Common myeloid progenitor, CD34-positive (primary cell): ENCODE results near the gene CAPS.

Source experiments
- CTCF ChIA-PET: fragments of 350-600 bp; sonication (Branson Sonifier 250); formaldehyde crosslinking; loops from one replicate; lab custom pipeline; 2021; ENCODE audit warnings: antibody characterized with exemption; lab: Charles Lee
- POLR2A ChIA-PET: fragments of 350-600 bp; sonication (Branson Sonifier 250); formaldehyde crosslinking; loops from one replicate; lab custom pipeline; 2021; ENCODE audit warnings: antibody characterized with exemption; lab: Charles Lee
- DNase-seq, 3 donors: peaks; one replicate each; pipeline versions ENCODE4 v3.0.0 to v3.0.0-alpha.2; 2013
- H3K27ac ChIP-seq, 2 experiments: 1 replicate in 1 of 2; 2 replicates in 1 of 2; pipeline ENCODE4 v1.7.0; 2013; ENCODE audit warnings: inconsistent platforms in 2 of 2, low read length in 2 of 2, mild to moderate bottlenecking in 2 of 2, low read depth in 1 of 2, moderate library complexity in 1 of 2; ENCODE audit not compliant: severe bottlenecking in 2 of 2, insufficient read depth in 1 of 2, poor library complexity in 1 of 2
- H3K27me3 ChIP-seq, 5 experiments: replicated peaks in 2 of 5; 1 replicate in 3 of 5; 2 replicates in 2 of 5; pipeline versions ENCODE4 v1.6.1 to v1.7.0; 2013; ENCODE audit warnings: low read length in 4 of 5, mild to moderate bottlenecking in 2 of 5, moderate library complexity in 2 of 5, inconsistent platforms in 1 of 5; ENCODE audit not compliant: insufficient read depth in 5 of 5, control insufficient read depth in 4 of 5
- H3K36me3 ChIP-seq, 4 experiments: 1 replicate in 2 of 4; 2 replicates in 2 of 4; pipeline versions ENCODE4 v1.6.1 to v1.7.0; 2013; ENCODE audit warnings: low read length in 3 of 4, control low read depth in 1 of 4, mild to moderate bottlenecking in 1 of 4; ENCODE audit not compliant: control insufficient read depth in 4 of 4, insufficient read depth in 4 of 4
- H3K4me1 ChIP-seq, 4 experiments: 1 replicate in 3 of 4; 2 replicates in 1 of 4; pipeline versions ENCODE4 v1.6.1 to v1.7.1; 2013; ENCODE audit warnings: low read length in 3 of 4, mild to moderate bottlenecking in 3 of 4, control low read depth in 1 of 4, inconsistent platforms in 1 of 4, moderate library complexity in 1 of 4; ENCODE audit not compliant: control insufficient read depth in 4 of 4, insufficient read depth in 4 of 4; ENCODE audit errors: control extremely low read depth in 1 of 4
- H3K4me3 ChIP-seq, 7 experiments: 1 replicate in 4 of 7; 2 replicates in 3 of 7; pipeline versions ENCODE4 v1.5.1 to v1.7.0; 2013; ENCODE audit warnings: mild to moderate bottlenecking in 7 of 7, low read length in 6 of 7, moderate library complexity in 6 of 7, inconsistent platforms in 2 of 7, low read depth in 2 of 7, control low read depth in 1 of 7; ENCODE audit not compliant: insufficient read depth in 4 of 7, control insufficient read depth in 1 of 7; ENCODE audit errors: extremely low read depth in 1 of 7
- H3K9me3 ChIP-seq, 5 experiments: 1 replicate in 4 of 5; 2 replicates in 1 of 5; pipeline versions ENCODE4 v1.6.1 to v1.7.1; 2013; ENCODE audit warnings: low read length in 4 of 5, mild to moderate bottlenecking in 2 of 5, inconsistent platforms in 1 of 5, low read depth in 1 of 5, moderate library complexity in 1 of 5; ENCODE audit not compliant: control insufficient read depth in 4 of 5, insufficient read depth in 2 of 5; ENCODE audit errors: control extremely low read depth in 1 of 5
- WGBS: methylation state at CpG from one replicate; pipeline ENCODE4 v1.1.5; 2013; ENCODE audit not compliant: insufficient coverage; 5-methylcytosine and 5-hydroxymethylcytosine counted together

CAPS gene

GRCh38 chr19:5927441-5927821, 13.4 kb downstream of the CAPS start:
- POLR2A ChIA-PET = no interaction called here
- WGBS = 97% methylated on average over 8 of the region's 8 CpGs
- no peak overlapping the region for H3K27ac ChIP-seq
- peaks cover 16 to 98% (median 73%) of the 10 kb centered on the region in 4 experiments for H3K36me3 ChIP-seq
- CTCF ChIA-PET = no interaction called here
- no peak overlapping the region for H3K4me3 ChIP-seq
- DNase-seq = no peak
- no peaks in the 10 kb centered on the region for H3K27me3 ChIP-seq
- H3K4me1 ChIP-seq = no peaks in the 10 kb centered on the region
- H3K9me3 ChIP-seq = no peaks in the 10 kb centered on the region

DNA sequence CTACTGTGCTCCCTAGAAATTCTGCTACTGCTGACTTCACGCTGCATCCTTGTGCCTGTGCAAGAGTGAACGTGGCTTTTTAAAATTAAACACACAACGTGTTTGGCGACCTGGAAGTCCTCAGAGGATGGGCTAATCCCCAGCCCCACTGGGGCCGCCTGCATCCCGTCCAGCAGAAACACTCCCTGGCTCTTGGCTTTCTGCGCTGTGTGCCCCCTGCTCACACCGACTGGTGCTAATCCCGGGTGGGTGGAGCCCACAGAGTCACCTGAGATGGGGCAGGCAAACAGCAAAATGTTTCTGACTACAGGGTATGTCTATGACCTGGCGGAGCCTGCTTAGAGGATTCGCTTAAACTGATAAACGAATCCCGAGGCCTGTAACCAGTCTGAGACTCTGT, 15.1 kb downstream of the CAPS start:
- H3K27ac ChIP-seq = no peak overlapping the region
- no peaks in the 10 kb centered on the region for H3K27me3 ChIP-seq
- CTCF ChIA-PET = interaction anchor here (1.1 kb wide), 1 partner anchor 8 kb away, joined by 3 read pairs; no protein-coding TSS in a partner anchor
- POLR2A ChIA-PET = no interaction called here
- DNase-seq = no peak
- H3K4me1 ChIP-seq = no peaks in the 10 kb centered on the region
- no peaks in the 10 kb centered on the region for H3K9me3 ChIP-seq
- peaks cover 16 to 96% (median 70%) of the 10 kb centered on the region in 4 experiments for H3K36me3 ChIP-seq
- H3K4me3 ChIP-seq = no peak overlapping the region
- over 99% methylated on average over 11 of the region's 13 CpGs for WGBS

DNA sequence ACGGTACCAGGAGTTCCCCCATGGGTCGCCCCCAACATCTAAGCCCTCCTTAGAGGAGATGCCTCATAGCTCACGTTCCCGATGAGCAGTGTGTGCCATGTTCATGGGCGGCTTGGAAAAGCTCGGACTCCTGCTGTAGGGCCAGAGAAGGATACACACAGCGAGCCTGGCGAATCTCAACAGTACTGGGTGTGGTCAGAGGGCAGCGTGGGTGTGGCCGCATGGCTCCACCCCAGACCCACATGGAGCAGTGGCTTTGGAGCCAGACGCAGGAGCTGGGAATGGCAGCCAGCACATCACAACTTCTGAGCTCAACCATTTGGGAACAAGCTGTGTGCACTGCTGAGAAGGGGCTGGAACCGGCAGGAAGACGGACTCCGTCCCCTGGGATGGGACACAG, 15.6 kb downstream of the CAPS start:
- DNase-seq = no peak
- Histone ChIP-seq H3K27ac (no peak overlapping the region), H3K4me1 (no peaks in the 10 kb centered on the region), H3K4me3 (no peak overlapping the region), H3K27me3 (no peaks in the 10 kb centered on the region), H3K36me3 (peaks cover 15 to 92% (median 66%) of the 10 kb centered on the region in 4 experiments), H3K9me3 (no peaks in the 10 kb centered on the region)
- ChIA-PET POLR2A (no interaction called here), CTCF (interaction anchor here (1.1 kb wide), 1 partner anchor 8 kb away, joined by 3 read pairs; no protein-coding TSS in a partner anchor)
- WGBS = 99% methylated on average over 14 of the region's 14 CpGs

DNA sequence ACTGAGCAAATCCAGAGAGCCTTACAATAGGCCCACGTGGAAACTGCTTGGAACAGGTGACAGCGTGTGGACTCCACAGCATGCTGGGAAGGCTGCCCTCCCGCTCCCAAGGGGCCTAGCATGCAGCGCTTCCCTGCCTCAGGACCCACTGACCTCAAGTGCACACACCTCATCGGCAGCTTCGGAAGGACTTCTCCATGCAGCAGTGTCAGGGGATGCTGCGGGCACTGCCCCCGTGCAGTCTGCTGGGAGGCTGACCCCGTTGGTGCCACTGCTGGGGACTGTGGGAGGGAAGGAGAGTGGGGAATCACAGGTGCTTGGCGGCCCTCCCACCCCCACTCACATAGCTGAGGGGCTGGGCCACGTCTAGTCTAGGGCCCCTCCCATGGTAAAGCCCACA, 17.2 kb downstream of the CAPS start:
- WGBS = 95% methylated on average over 11 of the region's 11 CpGs
- Histone ChIP-seq H3K9me3 (no peaks in the 10 kb centered on the region), H3K4me1 (no peaks in the 10 kb centered on the region), H3K36me3 (peaks cover 10 to 91% (median 63%) of the 10 kb centered on the region in 4 experiments), H3K4me3 (no peak overlapping the region), H3K27me3 (no peaks in the 10 kb centered on the region), H3K27ac (no peak overlapping the region)
- POLR2A ChIA-PET = no interaction called here
- DNase-seq = no peak
- CTCF ChIA-PET = no interaction called here

DNA sequence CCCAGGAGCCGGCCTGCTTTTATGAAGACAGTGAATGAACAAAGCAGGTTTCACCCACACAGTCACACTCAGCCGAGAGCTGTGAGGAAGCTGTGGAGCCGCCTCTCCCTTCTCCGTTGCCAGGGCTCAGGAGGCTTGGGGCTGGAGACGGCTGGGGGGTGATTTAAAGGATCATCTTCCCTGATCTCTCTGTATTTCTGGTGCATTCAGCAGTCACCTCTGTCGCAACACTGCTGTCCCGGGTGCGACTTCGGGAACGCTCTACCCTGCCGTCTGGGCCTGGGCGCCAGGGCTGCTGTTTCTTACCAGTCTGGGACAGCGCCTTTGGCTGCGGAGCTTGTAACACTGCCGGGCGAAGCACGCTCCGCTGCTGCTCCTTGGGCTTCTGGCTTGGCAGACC, 18.1 kb downstream of the CAPS start:
- Histone ChIP-seq H3K27me3 (no peaks in the 10 kb centered on the region), H3K4me3 (no peak overlapping the region), H3K4me1 (no peaks in the 10 kb centered on the region), H3K9me3 (no peaks in the 10 kb centered on the region), H3K27ac (no peak overlapping the region), H3K36me3 (peaks cover 14 to 90% (median 62%) of the 10 kb centered on the region in 4 experiments)
- DNase-seq = no peak
- ChIA-PET POLR2A (no interaction called here), CTCF (interaction anchor here (0.9 kb wide), 1 partner anchor 9 kb away, joined by 3 read pairs; no protein-coding TSS in a partner anchor)
- 97% methylated on average over 14 of the region's 18 CpGs for WGBS

DNA sequence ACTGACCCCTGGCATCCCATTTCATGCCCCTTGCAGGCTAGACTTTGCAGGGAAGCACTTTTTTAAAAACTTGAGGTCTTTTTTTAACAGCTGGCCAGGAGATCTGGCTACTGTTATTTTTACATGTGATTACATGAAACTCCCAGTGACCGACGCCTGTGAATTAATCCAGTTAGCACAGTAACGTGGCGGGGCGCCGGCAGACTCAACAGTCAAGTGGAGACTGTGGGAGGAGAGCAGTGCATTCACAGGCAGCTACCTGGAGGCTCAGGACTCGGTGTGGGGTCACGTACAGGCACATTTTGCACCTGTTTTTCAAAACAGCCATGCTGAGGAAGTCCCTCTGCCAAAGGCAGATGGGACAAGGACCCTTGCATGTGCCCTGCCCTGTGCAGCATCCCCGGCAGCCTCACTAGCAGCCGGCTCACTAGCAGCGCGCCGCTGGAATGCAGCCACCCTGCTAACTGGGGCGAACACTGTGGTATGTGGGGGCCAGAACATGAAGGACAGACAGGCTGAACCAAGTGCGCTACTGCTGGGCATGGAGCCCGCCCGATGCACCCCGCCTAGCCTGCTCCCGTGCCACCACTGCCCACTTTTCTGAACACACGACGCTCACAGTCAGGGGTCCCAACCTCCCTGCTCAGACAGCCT, 18.7 kb downstream of the CAPS start:
- POLR2A ChIA-PET = no interaction called here
- Histone ChIP-seq H3K36me3 (peaks cover 13 to 90% (median 63%) of the 10 kb centered on the region in 4 experiments), H3K4me3 (no peak overlapping the region), H3K27ac (no peak overlapping the region), H3K4me1 (no peaks in the 10 kb centered on the region), H3K9me3 (no peaks in the 10 kb centered on the region), H3K27me3 (no peaks in the 10 kb centered on the region)
- WGBS = 99% methylated on average over 21 of the region's 21 CpGs
- CTCF ChIA-PET = interaction anchor here (0.9 kb wide), 1 partner anchor 8 kb away, joined by 3 read pairs; no protein-coding TSS in a partner anchor
- no peak for DNase-seq

- ChIA-PET POLR2A (no interaction called here), CTCF (interaction anchor here (0.5 kb wide), 1 partner anchor 261 kb away, joined by 3 read pairs; no protein-coding TSS in a partner anchor)
- 94% methylated on average over 15 of the region's 20 CpGs for WGBS
- no peak overlapping the region for H3K4me3 ChIP-seq
- no peak for DNase-seq
- H3K27me3 ChIP-seq = no peaks in the 10 kb centered on the region
- H3K4me1 ChIP-seq = no peaks in the 10 kb centered on the region
- peaks cover 13 to 87% (median 60%) of the 10 kb centered on the region in 4 experiments for H3K36me3 ChIP-seq
- no peak overlapping the region for H3K27ac ChIP-seq
- no peaks in the 10 kb centered on the region for H3K9me3 ChIP-seq
Observed at GRCh38 chr19:5933391-5934068, 19.5 kb downstream of the CAPS start.
